RPMI8226 (cell line): Measurements from ENCODE around the gene FH.

ENCODE experiments used
- DNase-seq: peaks from one replicate; pipeline ENCODE4 v3.0.0-alpha.2; 2015

The FH gene

DNA sequence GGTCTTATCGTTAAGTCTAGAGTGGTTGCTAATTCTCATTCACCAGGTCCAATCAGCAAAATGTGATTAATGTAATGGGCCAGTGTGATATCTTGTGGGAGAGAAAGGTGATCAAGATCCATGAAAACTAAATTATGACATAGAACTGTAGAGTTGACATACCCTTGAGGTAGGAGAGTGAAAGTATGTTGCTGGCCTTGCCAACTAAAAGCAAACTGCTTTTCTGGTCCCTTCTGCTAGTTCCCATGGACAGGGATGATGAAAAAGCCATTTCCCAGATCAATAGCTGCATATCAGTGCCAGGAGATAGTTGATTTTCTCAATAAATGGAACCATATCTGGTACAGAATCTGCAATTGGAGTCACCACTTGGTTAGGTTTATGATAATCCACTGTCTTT lies 65.8 kb downstream of the FH start:
- DNase-seq: no peak

DNA sequence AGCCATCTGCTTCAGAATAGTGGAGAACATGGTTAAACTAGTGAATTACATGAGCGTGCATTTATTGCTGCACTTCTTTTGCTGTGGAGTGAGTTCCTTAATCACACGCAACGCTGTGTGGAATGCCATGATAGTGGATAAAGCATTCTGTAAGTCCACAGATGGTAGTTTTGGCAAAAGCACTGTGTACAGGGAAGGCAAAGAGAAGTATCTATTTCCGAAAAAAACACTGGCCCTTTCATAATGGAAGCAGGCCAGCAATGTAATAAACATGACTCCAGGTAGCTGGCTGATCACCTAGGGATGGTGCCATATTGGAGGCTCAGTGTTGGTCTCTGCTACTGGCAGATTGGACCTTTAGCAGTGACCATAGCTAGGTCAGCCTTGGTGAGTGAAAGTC lies 67.6 kb downstream of the FH start:
- no peak for DNase-seq
